A673 (cell line): Measurements from ENCODE around the gene CYP3A7.
"Not testable (repeated sequence)": the region's sequence is repeated elsewhere in the genome, so short reads cannot be mapped to it uniquely, and the experiment has no call there.

Experiments
- EZH2 ChIP-seq: fragments of 200-600 bp; sonication (generic); IDR thresholded peaks from 2 replicates; pipeline ENCODE4 v1.6.1; 2017; ENCODE audit warnings: borderline replicate concordance, low read depth, mild to moderate bottlenecking, mixed read lengths, antibody characterized with exemption, low read length; ENCODE audit not compliant: poor library complexity, severe bottlenecking
- TF ChIP-seq, protein P1 (sequence below): fragments of 300-800, 200-600 bp; sonication (generic); conservative IDR thresholded peaks from 2 replicates; pipeline ENCODE4 v1.5.1; 2017; ENCODE audit warnings: low read depth, mild to moderate bottlenecking, antibody characterized with exemption, low read length, moderate library complexity, mixed read lengths

DNA sequence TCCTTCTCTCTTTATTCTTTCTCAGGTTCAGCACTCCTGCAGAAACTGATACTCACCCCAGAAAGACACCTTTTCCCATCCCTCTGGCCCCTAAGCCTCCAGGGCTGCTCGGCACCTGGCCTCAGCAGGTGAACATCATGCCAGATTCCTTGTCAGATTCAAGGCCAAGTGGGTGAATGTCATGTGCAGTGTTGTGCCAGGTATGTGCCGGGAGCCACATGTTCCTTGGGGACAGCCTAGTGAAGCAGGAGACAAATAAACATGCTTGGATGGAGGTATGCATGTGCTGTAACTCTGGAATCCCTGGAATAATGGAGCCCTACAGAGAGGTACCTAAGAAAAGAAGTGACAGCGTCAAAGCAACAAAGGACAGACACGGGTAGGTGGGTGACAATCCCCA is 1.7 kb upstream of the CYP3A7 start:
- TF ChIP-seq, protein P1, sequence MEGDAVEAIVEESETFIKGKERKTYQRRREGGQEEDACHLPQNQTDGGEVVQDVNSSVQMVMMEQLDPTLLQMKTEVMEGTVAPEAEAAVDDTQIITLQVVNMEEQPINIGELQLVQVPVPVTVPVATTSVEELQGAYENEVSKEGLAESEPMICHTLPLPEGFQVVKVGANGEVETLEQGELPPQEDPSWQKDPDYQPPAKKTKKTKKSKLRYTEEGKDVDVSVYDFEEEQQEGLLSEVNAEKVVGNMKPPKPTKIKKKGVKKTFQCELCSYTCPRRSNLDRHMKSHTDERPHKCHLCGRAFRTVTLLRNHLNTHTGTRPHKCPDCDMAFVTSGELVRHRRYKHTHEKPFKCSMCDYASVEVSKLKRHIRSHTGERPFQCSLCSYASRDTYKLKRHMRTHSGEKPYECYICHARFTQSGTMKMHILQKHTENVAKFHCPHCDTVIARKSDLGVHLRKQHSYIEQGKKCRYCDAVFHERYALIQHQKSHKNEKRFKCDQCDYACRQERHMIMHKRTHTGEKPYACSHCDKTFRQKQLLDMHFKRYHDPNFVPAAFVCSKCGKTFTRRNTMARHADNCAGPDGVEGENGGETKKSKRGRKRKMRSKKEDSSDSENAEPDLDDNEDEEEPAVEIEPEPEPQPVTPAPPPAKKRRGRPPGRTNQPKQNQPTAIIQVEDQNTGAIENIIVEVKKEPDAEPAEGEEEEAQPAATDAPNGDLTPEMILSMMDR, result not testable (repeated sequence)
- TF ChIP-seq EZH2, result not testable (repeated sequence)
